Measurements from ENCODE around the gene TRIM39. TPM values are rescaled to one million over a fixed set of nuclear protein-coding genes. Genes with fewer than 3 reads are reported as not detected.
A peak's percentile ranks its signal among the peaks of the same experiment; 100 is the strongest.

TRIM39 gene
- total and polyA plus RNA-seq, 2 of the 13 experiments (the other 11 are each of a cell fraction or from before 2014, with no cell fraction given), result 7.7 to 14.6 TPM

DNA sequence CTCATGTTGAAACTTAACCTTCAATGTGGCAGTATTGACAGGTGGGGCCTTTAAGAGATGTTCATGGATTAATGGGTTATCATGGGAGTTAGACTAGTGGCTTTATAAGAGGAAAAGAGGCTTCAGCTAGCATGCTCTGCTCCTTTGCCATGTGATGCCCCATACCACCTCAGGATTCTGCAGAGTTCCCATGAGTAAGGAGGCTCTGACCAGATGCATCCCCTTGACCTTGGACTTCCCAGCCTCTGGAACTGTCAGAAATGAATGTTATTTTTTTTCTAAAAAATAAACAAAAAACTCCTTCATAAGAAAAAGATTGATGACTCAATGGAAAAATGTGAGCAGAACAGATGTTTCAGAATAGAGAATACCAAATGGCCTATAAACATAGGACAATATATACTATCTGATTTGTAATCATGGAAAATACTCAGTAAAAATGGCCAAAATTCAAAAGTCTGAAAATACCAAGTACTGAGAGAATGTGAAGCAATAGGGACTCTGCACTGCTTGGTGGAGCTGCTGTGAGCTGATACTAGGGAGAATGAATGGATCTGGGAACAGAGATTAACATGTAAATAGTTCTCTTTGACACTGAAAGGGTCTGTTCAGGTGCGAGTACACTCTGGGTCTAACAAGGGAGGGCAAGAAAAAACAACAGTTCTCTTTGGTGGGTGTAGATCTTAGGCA, 7.4 kb upstream of the TRIM39 start:
- DNase-seq (ENCODE audit: low spot score), result peak; percentile 44
- in situ Hi-C loops (cut with HindIII; ENCODE audit: extremely low pct_ligation_motif_present, low pct_unique_long_range_greater_than_20kb), result no loop called here
- peak overlapping the region; percentile 31 for H3K27ac ChIP-seq (ENCODE audit: extremely low read length, insufficient read depth, low read length)
- H3K4me3 ChIP-seq (replicated peaks in 1 of 3; ENCODE audit: insufficient read depth in 1 of 3, low read depth in 2 of 3, low read length in 3 of 3), result no peak overlapping the region
- H2AFZ ChIP-seq (ENCODE audit: low read length), result no peak overlapping the region
- peak overlapping the region; percentile 14; the same call in 1 of the 2 replicates for H3K4me2 ChIP-seq (ENCODE audit: low read depth, low read length)
- no peak overlapping the region for H3K9ac ChIP-seq (ENCODE audit: insufficient read depth, low read depth, low read length)
- peaks cover 97% of the 10 kb centered on the region for H3K79me2 ChIP-seq (ENCODE audit: insufficient read depth, low read length)
- peak; percentile 36 for FAIRE-seq
- no peaks in the 10 kb centered on the region for H3K27me3 ChIP-seq (ENCODE audit: control insufficient read depth in 1 of 2, insufficient read depth in 2 of 2, low read length in 2 of 2)
- H3K9me3 ChIP-seq (ENCODE audit: low read length), result no peaks in the 10 kb centered on the region
- ATAC-seq, result peak; percentile 91
- no TSS peak for BruUV-seq (replicated peaks)
- WGBS (ENCODE audit: low lambda C conversion rate), result 32% methylated on average over 1 of the region's 1 CpG
- H4K20me1 ChIP-seq (ENCODE audit: insufficient read depth, low read length), result peaks cover 60% of the 10 kb centered on the region
- intact Hi-C loops (cut with micrococcal nuclease; ENCODE audit: unreplicated experiment), result no loop called here
- CTCF ChIA-PET (ENCODE audit: low intra/inter-chr PET ratio, low total read pairs), result no interaction called here
- peaks cover 12 to 56% of the 10 kb centered on the region in 2 experiments for H3K36me3 ChIP-seq (replicated peaks in 1 of 2; ENCODE audit: control insufficient read depth in 1 of 2, insufficient read depth in 2 of 2, low read length in 2 of 2)
- H3K4me1 ChIP-seq (ENCODE audit: insufficient read depth, low read length), result peaks cover 54% of the 10 kb centered on the region
- POLR2A ChIA-PET, result no interaction called here
- peak; percentile 31; the same call in 1 of the 2 replicates for TF ChIP-seq SAP130 (CRISPR knock-in tag; IDR thresholded peaks at IDR 0.05; ENCODE audit: low read depth)
- no peak for TF ChIP-seq SOX6 (IDR thresholded peaks at IDR 0.05)
- 0 out of 2 replicates have a peak, but pooled peaks have one; percentile 14 for TF ChIP-seq SOX6 (CRISPR knock-in tag; IDR thresholded peaks at IDR 0.05)
- TF ChIP-seq TBX3 (IDR thresholded peaks at IDR 0.05; ENCODE audit: borderline replicate concordance), result peak; percentile 28; the same call in 1 of the 2 replicates
- peak; percentile 69; the same call in 1 of the 2 replicates for TF ChIP-seq NCOR1 (IDR thresholded peaks at IDR 0.05; ENCODE audit: borderline replicate concordance, low read length)
- TF ChIP-seq ZIK1 (CRISPR knock-in tag; IDR thresholded peaks at IDR 0.05; ENCODE audit: borderline replicate concordance, low read depth), result no peak
- no peak for TF ChIP-seq JDP2 (CRISPR knock-in tag; IDR thresholded peaks at IDR 0.05; ENCODE audit: borderline replicate concordance)
- no peak for TF ChIP-seq HCFC1 (IDR thresholded peaks at IDR 0.05; ENCODE audit: low read depth, low read length)
- 0 out of 2 replicates have a peak, but pooled peaks have one; percentile 55 for TF ChIP-seq SSRP1 (CRISPR knock-in tag; IDR thresholded peaks at IDR 0.05)
- TF ChIP-seq HNF4A (CRISPR knock-in tag; IDR thresholded peaks at IDR 0.05), result peak; percentile 71
- TF ChIP-seq HDAC1 (CRISPR knock-in tag; IDR thresholded peaks at IDR 0.05), result no peak
- no peak for TF ChIP-seq ZUFSP (CRISPR knock-in tag; IDR thresholded peaks at IDR 0.05; ENCODE audit: borderline replicate concordance)
- no peak for TF ChIP-seq RAD51 (IDR thresholded peaks at IDR 0.05; ENCODE audit: borderline replicate concordance)
- peak; percentile 88 for TF ChIP-seq CEBPB (IDR thresholded peaks at IDR 0.05; ENCODE audit: borderline replicate concordance, low read depth, low read length)
- TF ChIP-seq, protein P1, sequence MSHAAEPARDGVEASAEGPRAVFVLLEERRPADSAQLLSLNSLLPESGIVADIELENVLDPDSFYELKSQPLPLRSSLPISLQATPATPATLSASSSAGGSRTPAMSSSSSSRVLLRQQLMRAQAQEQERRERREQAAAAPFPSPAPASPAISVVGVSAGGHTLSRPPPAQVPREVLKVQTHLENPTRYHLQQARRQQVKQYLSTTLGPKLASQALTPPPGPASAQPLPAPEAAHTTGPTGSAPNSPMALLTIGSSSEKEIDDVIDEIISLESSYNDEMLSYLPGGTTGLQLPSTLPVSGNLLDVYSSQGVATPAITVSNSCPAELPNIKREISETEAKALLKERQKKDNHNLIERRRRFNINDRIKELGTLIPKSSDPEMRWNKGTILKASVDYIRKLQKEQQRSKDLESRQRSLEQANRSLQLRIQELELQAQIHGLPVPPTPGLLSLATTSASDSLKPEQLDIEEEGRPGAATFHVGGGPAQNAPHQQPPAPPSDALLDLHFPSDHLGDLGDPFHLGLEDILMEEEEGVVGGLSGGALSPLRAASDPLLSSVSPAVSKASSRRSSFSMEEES (CRISPR knock-in tag; IDR thresholded peaks at IDR 0.05), result no peak
- TF ChIP-seq CEBPG (CRISPR knock-in tag; IDR thresholded peaks at IDR 0.05), result peak; percentile 86
- no peak for TF ChIP-seq ARID5B (CRISPR knock-in tag; IDR thresholded peaks at IDR 0.05)
- TF ChIP-seq ZNF7 (CRISPR knock-in tag; IDR thresholded peaks at IDR 0.05), result peak; percentile 59
- TF ChIP-seq HMG20A (CRISPR knock-in tag; IDR thresholded peaks at IDR 0.05; ENCODE audit: borderline replicate concordance), result no peak
- no peak for TF ChIP-seq ZNF3 (CRISPR knock-in tag; IDR thresholded peaks at IDR 0.05)
- peak; percentile 30 for TF ChIP-seq TEAD3 (CRISPR knock-in tag; optimal IDR thresholded peaks at IDR 0.05; ENCODE audit: borderline replicate concordance)
